ENCODE measurements around the gene LIPG. TPM values are rescaled to one million over a fixed set of nuclear protein-coding genes. Genes with fewer than 3 reads are reported as not detected.
"Not testable (repeated sequence)": the region's sequence is repeated elsewhere in the genome, so short reads cannot be mapped to it uniquely, and the experiment has no call there.

The LIPG gene
- 10 to 100 TPM in 1 of 4 donors, 1 to 10 TPM in 3; 4.9 to 11.5 (median 6.9) TPM for total RNA-seq

DNA sequence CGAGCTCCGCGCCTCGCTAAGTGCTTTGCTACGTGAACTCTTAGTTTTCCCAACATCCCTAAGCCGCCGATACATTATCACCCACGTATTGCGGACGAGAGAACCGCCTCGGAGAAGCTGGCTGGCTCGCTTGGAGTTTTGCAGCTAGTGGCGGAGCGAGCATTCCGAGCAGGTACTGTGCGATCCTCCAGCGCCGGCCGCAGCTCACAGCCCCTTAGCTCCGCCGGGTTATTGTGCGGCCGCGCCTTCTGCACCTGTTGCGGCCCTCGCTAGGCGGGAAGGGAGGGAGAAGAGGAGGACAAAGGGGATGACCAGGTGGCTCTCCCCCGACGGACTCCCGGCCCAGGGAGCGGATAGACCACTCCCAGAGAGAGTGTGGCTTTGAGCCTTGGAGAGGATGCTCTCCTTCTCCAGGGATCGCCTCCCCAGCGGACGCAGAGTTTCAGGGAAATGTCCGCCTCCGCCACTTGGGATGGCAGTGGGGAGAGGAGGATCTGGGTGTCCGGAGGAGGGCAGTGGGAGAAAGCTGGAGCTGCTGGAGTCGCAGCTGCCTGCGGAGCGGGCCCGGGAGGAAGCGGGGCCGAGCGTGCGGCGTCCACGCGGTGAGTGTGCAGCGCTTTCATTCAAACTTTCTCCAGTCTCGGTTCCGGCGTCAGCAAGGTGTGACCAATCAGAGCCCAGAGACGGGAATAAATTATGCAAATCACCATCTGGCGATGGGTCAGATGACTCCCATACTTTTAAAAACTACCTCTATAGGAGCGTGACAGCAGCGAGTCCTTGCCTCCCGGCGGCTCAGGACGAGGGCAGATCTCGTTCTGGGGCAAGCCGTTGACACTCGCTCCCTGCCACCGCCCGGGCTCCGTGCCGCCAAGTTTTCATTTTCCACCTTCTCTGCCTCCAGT, at the start of gene LIPG:
Gene LIPG, plus strand, starts transcription at position 769 of the 905 bp plus-strand sequence. CDS start 252 bp downstream, outside the sequence.
- intact Hi-C loops (cut with DNase I; ENCODE audit: low total_unique reads) = loop anchor here (5.0 kb wide), 1 partner anchor 296 kb away; no protein-coding TSS in a partner anchor
- in situ Hi-C loops (cut with MboI; ENCODE audit: low pct_ligation_motif_present in 1 of 4, low pct_unique_long_range_greater_than_20kb in 1 of 4, low sequenced_read_pairs in 3 of 4) = loop anchor here (25.0 kb wide), 2 partner anchors 176 to 201 kb away; no protein-coding TSS in a partner anchor
- peak; percentile 85 for DNase-seq
- Histone ChIP-seq H3K4me3 (peak within 1 kb of the TSS; percentile 16 to 50 (median 37)), H3K27ac (peak within 1 kb of the TSS; percentile 48 to 82 (median 60)), H3K27me3 (peaks cover 27% of the 10 kb centered on the region), H3K9me3 (no peaks in the 10 kb centered on the region), H3K4me1 (peaks cover 9 to 51% (median 20%) of the 10 kb centered on the region in 4 donors), H3K36me3 (no peaks in the 10 kb centered on the region)
- TF ChIP-seq, protein P1, sequence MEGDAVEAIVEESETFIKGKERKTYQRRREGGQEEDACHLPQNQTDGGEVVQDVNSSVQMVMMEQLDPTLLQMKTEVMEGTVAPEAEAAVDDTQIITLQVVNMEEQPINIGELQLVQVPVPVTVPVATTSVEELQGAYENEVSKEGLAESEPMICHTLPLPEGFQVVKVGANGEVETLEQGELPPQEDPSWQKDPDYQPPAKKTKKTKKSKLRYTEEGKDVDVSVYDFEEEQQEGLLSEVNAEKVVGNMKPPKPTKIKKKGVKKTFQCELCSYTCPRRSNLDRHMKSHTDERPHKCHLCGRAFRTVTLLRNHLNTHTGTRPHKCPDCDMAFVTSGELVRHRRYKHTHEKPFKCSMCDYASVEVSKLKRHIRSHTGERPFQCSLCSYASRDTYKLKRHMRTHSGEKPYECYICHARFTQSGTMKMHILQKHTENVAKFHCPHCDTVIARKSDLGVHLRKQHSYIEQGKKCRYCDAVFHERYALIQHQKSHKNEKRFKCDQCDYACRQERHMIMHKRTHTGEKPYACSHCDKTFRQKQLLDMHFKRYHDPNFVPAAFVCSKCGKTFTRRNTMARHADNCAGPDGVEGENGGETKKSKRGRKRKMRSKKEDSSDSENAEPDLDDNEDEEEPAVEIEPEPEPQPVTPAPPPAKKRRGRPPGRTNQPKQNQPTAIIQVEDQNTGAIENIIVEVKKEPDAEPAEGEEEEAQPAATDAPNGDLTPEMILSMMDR (IDR thresholded peaks at IDR 0.05) = no peak
- TF ChIP-seq POLR2AphosphoS5 (IDR thresholded peaks at IDR 0.05) = peak; percentile 89 to 91 (median 90)
- peak; percentile 85 for TF ChIP-seq POLR2A (IDR thresholded peaks at IDR 0.05)
- no peak for TF ChIP-seq EP300 (IDR thresholded peaks at IDR 0.05; ENCODE audit: low read depth)
- 7% methylated on average over 67 of the region's 67 CpGs; no CpG with 5 or more reads in 1 of the 2 donors for WGBS, 2 donors (ENCODE audit: low coverage in 1 of 2)

DNA sequence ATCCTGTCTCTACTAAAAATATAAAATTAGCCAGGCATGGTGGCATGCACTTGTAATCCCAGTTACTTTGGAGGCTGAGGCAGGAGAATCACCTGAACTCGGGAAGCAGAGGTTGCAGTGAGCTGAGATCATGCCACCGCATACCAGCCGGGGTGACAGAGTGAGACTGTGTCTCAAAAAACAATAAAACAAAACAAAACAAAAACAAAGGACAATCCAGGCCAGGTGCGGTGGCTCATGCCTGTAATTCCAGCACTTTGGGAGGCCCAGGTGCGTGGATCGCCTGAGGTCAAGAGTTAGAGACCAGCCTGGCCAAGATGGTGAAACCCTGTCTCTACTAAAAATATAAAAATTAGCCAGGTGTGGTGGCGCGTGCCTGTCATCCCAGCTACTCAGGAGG, 49.0 kb upstream of the LIPG start:
- not testable (repeated sequence) for H3K9me3 ChIP-seq, H3K4me3 ChIP-seq, H3K36me3 ChIP-seq, H3K27ac ChIP-seq, H3K4me1 ChIP-seq, H3K27me3 ChIP-seq, DNase-seq
- in situ Hi-C loops (cut with MboI; ENCODE audit: low pct_ligation_motif_present in 1 of 4, low pct_unique_long_range_greater_than_20kb in 1 of 4, low sequenced_read_pairs in 3 of 4) = loop anchor here in 3 of 4 donors (5.0 to 25.0 kb wide), 3 partner anchors 342 to 349 kb away; no protein-coding TSS in a partner anchor
- intact Hi-C loops (cut with DNase I; ENCODE audit: low total_unique reads) = loop anchor here (5.0 kb wide), 1 partner anchor 344 kb away; no protein-coding TSS in a partner anchor
- WGBS, 2 donors (ENCODE audit: low coverage in 1 of 2) = 93 to 97% methylated on average over 5 to 8 of the region's 8 CpGs

DNA sequence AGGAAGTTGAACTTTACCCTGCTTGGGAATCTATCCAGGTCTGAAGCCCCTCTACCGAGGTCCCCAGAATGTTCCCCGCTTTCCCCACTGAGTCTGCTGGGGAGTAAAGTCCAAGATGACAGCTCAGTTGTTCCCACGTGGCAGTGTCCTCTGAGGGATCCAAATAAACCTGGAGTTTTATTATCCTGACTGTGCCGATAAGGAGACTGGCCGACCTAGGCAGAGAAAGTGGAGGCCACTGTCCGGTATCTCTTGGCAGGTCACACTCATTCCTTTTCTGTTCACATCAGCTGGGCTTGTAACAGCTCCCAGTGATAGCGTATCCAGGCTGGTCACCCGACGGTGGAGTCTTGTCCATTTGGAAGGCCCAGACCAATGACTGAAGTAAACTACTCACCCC, 47.3 kb upstream of the LIPG start:
- WGBS, 2 donors (ENCODE audit: low coverage in 1 of 2) = 32 to 41% methylated on average over 9 of the region's 9 CpGs
- Histone ChIP-seq H3K4me1 (peaks cover 0 to 6% (median 3%) of the 10 kb centered on the region in 4 donors), H3K4me3 (no peak overlapping the region), H3K27ac (peak overlapping the region in 2 of 4 donors; percentile 19 to 36), H3K9me3 (no peaks in the 10 kb centered on the region), H3K36me3 (no peaks in the 10 kb centered on the region), H3K27me3 (no peaks in the 10 kb centered on the region)
- peak; percentile 63 for DNase-seq
- intact Hi-C loops (cut with DNase I; ENCODE audit: low total_unique reads) = loop anchor here (5.0 kb wide), 1 partner anchor 343 kb away; no protein-coding TSS in a partner anchor
- in situ Hi-C loops (cut with MboI; ENCODE audit: low pct_ligation_motif_present in 1 of 4, low pct_unique_long_range_greater_than_20kb in 1 of 4, low sequenced_read_pairs in 3 of 4) = loop anchor here in 3 of 4 donors (5.0 to 25.0 kb wide), 3 partner anchors 340 to 348 kb away; no protein-coding TSS in a partner anchor
- TF ChIP-seq EP300 (IDR thresholded peaks at IDR 0.05; ENCODE audit: low read depth) (no peak), POLR2A (IDR thresholded peaks at IDR 0.05) (no peak)
- TF ChIP-seq, protein P1 (IDR thresholded peaks at IDR 0.05) = no peak

DNA sequence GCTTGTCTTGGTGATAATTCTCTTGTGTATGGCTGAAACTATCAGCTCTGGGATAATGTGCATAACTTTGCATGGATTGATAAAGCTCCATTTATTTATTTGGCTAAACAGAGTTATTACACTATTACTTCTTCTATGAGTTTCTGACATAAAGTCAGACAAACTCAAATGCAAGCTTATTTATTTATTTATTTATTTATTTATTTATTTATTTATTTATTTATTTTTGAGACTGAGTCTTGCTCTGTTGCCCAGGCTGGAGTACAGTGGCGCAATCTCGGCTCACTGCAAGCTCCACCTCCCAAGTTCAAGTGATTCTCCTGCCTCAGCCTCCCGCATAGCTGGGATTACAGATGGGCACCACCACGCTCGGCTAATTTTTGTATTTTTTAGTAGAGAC, 46.9 kb upstream of the LIPG start:
- H3K4me1 ChIP-seq; intact Hi-C loops (cut with DNase I; ENCODE audit: low total_unique reads); H3K4me3 ChIP-seq; H3K27me3 ChIP-seq; H3K36me3 ChIP-seq; DNase-seq; H3K9me3 ChIP-seq: not testable (repeated sequence)
- peak overlapping the region in 2 of 4 donors; percentile 19 to 36 for H3K27ac ChIP-seq
- in situ Hi-C loops (cut with MboI; ENCODE audit: low pct_ligation_motif_present in 1 of 4, low pct_unique_long_range_greater_than_20kb in 1 of 4, low sequenced_read_pairs in 3 of 4) = loop anchor here in 2 of 4 donors (10.0 to 25.0 kb wide), 2 partner anchors 340 to 347 kb away; no protein-coding TSS in a partner anchor
- 77% methylated on average over 5 of the region's 5 CpGs; no CpG with 5 or more reads in 1 of the 2 donors for WGBS, 2 donors (ENCODE audit: low coverage in 1 of 2)

DNA sequence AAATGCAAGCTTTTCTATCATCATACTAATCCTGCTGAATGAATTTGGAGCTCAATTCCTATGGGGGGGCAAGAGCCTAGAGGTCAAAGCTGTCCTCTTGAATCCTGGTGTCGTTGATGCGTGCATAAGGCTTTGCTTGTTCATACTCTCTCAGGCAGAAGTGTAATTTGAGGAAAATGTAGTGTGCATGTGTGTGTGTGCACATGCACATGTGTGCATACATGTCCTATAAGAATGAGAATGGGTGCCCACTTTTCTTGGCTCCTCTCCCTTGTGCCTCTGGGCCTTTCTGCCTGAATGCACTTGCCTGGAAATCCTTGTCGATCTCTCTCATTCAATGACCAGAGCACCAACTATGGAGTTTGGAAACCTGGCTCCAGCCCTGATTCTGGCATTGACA, 46.3 kb upstream of the LIPG start:
- Histone ChIP-seq H3K4me1 (peaks cover 0 to 6% (median 3%) of the 10 kb centered on the region in 4 donors), H3K27me3 (no peaks in the 10 kb centered on the region), H3K4me3 (no peak overlapping the region), H3K27ac (no peak overlapping the region), H3K9me3 (no peaks in the 10 kb centered on the region), H3K36me3 (no peaks in the 10 kb centered on the region)
- DNase-seq = no peak
- intact Hi-C loops (cut with DNase I; ENCODE audit: low total_unique reads) (no loop called here), in situ Hi-C loops (cut with MboI; ENCODE audit: low pct_ligation_motif_present in 1 of 4, low pct_unique_long_range_greater_than_20kb in 1 of 4, low sequenced_read_pairs in 3 of 4) (loop anchor here in 2 of 4 donors (10.0 to 25.0 kb wide), 2 partner anchors 339 to 347 kb away; no protein-coding TSS in a partner anchor)
- TF ChIP-seq POLR2AphosphoS5 (IDR thresholded peaks at IDR 0.05) (no peak), POLR2A (IDR thresholded peaks at IDR 0.05) (no peak), EP300 (IDR thresholded peaks at IDR 0.05; ENCODE audit: low read depth) (no peak)
- TF ChIP-seq, protein P1 (IDR thresholded peaks at IDR 0.05) = no peak
- 90 to 100% methylated on average over 1 to 3 of the region's 3 CpGs for WGBS, 2 donors (ENCODE audit: low coverage in 1 of 2)
